D721Med (cell line): ENCODE measurements around the gene ABI2.
"Not testable (repeated sequence)": the region's sequence is repeated elsewhere in the genome, so short reads cannot be mapped to it uniquely, and the experiment has no call there.

ENCODE experiments used
- DNase-seq: peaks from one replicate; pipeline ENCODE4 v3.0.0; 2011; ENCODE audit warnings: low spot score; ENCODE audit not compliant: insufficient read length
- FAIRE-seq: peaks from 2 replicates; lab custom pipeline; 2011; peaks lifted over from hg19 to GRCh38; lab: Jason Lieb, UNC
- CTCF ChIP-seq: IDR thresholded peaks from 2 replicates; pipeline ENCODE4 v1.5.1; 2012; ENCODE audit warnings: mild to moderate bottlenecking, control low read depth; ENCODE audit not compliant: insufficient read depth; ENCODE audit errors: missing control alignments

Gene ABI2

GRCh38 chr2:203376173-203376572 is 48.0 kb downstream of the ABI2 start:
- FAIRE-seq (no peak), DNase-seq (no peak)
- no peak for TF ChIP-seq CTCF

- no peak for FAIRE-seq
- no peak for TF ChIP-seq CTCF
- DNase-seq = no peak
Observed at GRCh38 chr2:203379156-203379555, 51.0 kb downstream of the ABI2 start.

DNA sequence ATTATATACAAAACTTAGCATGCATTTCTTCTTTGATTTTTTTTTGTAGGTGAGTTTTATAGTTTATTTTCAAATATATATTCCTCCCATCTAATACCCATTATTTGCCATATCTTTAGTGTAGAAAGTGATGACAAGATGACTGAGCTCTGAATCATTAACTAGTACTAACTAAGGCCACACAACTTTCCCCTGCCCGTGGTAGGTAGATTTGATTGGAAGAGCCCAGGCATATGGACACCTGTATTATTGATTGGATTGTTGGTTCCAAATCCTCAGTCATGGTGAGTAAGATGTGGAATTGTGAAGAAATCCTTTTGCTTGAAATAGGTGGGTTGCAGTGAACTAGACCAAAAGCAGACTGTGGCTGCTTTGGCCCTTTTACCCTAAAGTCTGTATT is 54.8 kb downstream of the ABI2 start:
- DNase-seq (no peak), FAIRE-seq (no peak)
- no peak for TF ChIP-seq CTCF

GRCh38 chr2:203388153-203388552 is 60.0 kb downstream of the ABI2 start:
- FAIRE-seq, DNase-seq: not testable (repeated sequence)

DNA sequence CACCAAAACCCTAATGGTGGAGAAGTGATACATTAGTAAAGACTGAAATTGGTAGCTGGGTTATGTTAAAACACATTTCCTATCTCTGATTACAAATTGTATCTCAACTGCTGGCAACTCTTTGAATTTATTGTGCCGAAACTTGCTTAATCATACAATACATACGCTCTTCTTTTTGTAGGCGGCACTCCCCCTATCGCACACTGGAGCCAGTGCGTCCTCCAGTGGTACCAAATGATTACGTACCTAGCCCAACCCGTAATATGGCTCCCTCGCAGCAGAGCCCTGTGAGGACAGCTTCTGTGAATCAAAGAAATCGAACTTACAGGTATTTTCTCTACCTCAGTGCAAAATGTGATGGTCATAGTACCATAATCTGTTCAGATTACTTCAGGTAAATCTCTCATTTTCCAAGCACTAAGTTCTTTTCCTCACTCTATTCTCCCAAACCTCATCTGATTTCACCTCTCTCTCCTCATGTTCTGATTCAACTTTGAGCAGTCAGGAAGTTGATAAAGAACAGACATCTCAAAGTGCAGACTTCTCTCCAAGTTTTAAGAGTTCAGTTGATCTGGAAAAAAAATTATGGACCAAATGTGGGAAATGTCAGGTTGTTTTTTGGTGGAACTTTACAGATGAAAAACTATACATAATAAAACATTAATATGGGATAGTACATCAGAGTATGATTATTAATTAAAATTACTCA is 66.5 kb downstream of the ABI2 start:
- DNase-seq (no peak), FAIRE-seq (no peak)
- peak; percentile 19 for TF ChIP-seq CTCF

- FAIRE-seq (no peak), DNase-seq (no peak)
- no peak for TF ChIP-seq CTCF
Observed at GRCh38 chr2:203395858-203396257, 67.7 kb downstream of the ABI2 start.

- peak; percentile 53 for FAIRE-seq
- no peak for DNase-seq
- TF ChIP-seq CTCF = peak; percentile 9
Observed at GRCh38 chr2:203396667-203397066, 68.5 kb downstream of the ABI2 start.
